ENCODE results near the gene SLC23A1. TPM values are rescaled to one million over a fixed set of nuclear protein-coding genes. Genes with fewer than 3 reads are reported as not detected.

SLC23A1 gene
- total and polyA plus RNA-seq, 2 of the 13 experiments (the other 11 are each of a cell fraction or from before 2014, with no cell fraction given): 6.0 to 6.6 TPM

GRCh38 chr5:139383275-139383992, at the start of gene SLC23A1 (continued):
- TF ChIP-seq HNF1A (IDR thresholded peaks at IDR 0.05; ENCODE audit: low read depth) (peak; percentile 60), HNF1A (CRISPR knock-in tag; IDR thresholded peaks at IDR 0.05; ENCODE audit: borderline replicate concordance) (peak; percentile 76; the same call in 1 of the 2 replicates), SOX13 (IDR thresholded peaks at IDR 0.05) (peak; percentile 65; the same call in 1 of the 2 replicates), SOX13 (CRISPR knock-in tag; conservative IDR thresholded peaks at IDR 0.05 in 1 of 2, IDR thresholded peaks at IDR 0.05 in 1 of 2) (peak in 1 of 2 experiments; percentile 79; a peak in 2 of 4 replicates), ZHX1 (CRISPR knock-in tag; IDR thresholded peaks at IDR 0.05; ENCODE audit: low read depth) (no peak), REL (CRISPR knock-in tag; conservative IDR thresholded peaks at IDR 0.05) (no peak), ZNF331 (CRISPR knock-in tag; IDR thresholded peaks at IDR 0.05) (0 out of 2 replicates have a peak, but pooled peaks have one; percentile 9), MAX (IDR thresholded peaks at IDR 0.05) (0 out of 2 replicates have a peak, but pooled peaks have one; percentile 25), NR2F6 (IDR thresholded peaks at IDR 0.05) (no peak), NR2F6 (CRISPR knock-in tag; IDR thresholded peaks at IDR 0.05) (peak; percentile 41; the same call in 1 of the 2 replicates), ZNF263 (CRISPR knock-in tag; IDR thresholded peaks at IDR 0.05) (peak; percentile 40; the same call in 1 of the 2 replicates), KMT2A (CRISPR knock-in tag; IDR thresholded peaks at IDR 0.05) (0 out of 2 replicates have a peak, but pooled peaks have one; percentile 40), NAIF1 (CRISPR knock-in tag; IDR thresholded peaks at IDR 0.05; ENCODE audit: borderline replicate concordance) (no peak), YY1 (IDR thresholded peaks at IDR 0.05; ENCODE audit: insufficient read depth, insufficient replicate concordance, low read depth, low read length) (no peak), CEBPB (IDR thresholded peaks at IDR 0.05; ENCODE audit: borderline replicate concordance, low read depth, low read length) (peak; percentile 94), ZNF547 (CRISPR knock-in tag; IDR thresholded peaks at IDR 0.05) (no peak), ZNF572 (CRISPR knock-in tag; IDR thresholded peaks at IDR 0.05) (no peak), ZNF30 (CRISPR knock-in tag; IDR thresholded peaks at IDR 0.05) (no peak), CEBPG (CRISPR knock-in tag; IDR thresholded peaks at IDR 0.05) (peak; percentile 92), ZNF674 (CRISPR knock-in tag; IDR thresholded peaks at IDR 0.05; ENCODE audit: low read depth) (no peak), TCF7 (IDR thresholded peaks at IDR 0.05; ENCODE audit: low read depth) (0 out of 2 replicates have a peak, but pooled peaks have one; percentile 24), ZNF274 (CRISPR knock-in tag; IDR thresholded peaks at IDR 0.05) (no peak)

Data from HepG2 (cell line).